KMS-11 (cell line): ENCODE measurements around the gene URB1.

Experiments used
- H2AFZ ChIP-seq: fragments of 200-600 bp; sonication (generic); 2 replicates; pipeline ENCODE4 v1.6.1; 2016; ENCODE audit warnings: antibody characterized with exemption, mixed run types, low read depth
- H3K27ac ChIP-seq: fragments of 200-600 bp; sonication (generic); 2 replicates; pipeline ENCODE4 v1.6.1; 2016; ENCODE audit warnings: mild to moderate bottlenecking, mixed run types
- H3K27me3 ChIP-seq: fragments of 200-600 bp; sonication (generic); 2 replicates; pipeline ENCODE4 v1.6.1; 2017; ENCODE audit warnings: mild to moderate bottlenecking, low read depth, mixed run types, moderate library complexity; ENCODE audit not compliant: insufficient read depth
- H3K36me3 ChIP-seq: fragments of 200-600 bp; sonication (generic); 2 replicates; pipeline ENCODE4 v1.6.1; 2017; ENCODE audit warnings: mild to moderate bottlenecking, mixed run types; ENCODE audit not compliant: insufficient read depth
- H3K4me1 ChIP-seq: fragments of 200-600 bp; sonication (generic); 2 replicates; pipeline ENCODE4 v1.6.1; 2016; ENCODE audit warnings: mild to moderate bottlenecking, low read depth, mixed run types; ENCODE audit not compliant: poor library complexity, severe bottlenecking
- H3K4me2 ChIP-seq: fragments of 200-600 bp; sonication (generic); 2 replicates; pipeline ENCODE4 v1.7.0; 2016; ENCODE audit warnings: mild to moderate bottlenecking, mixed run types
- H3K4me3 ChIP-seq: fragments of 200-600 bp; sonication (generic); IDR thresholded peaks from 2 replicates; pipeline ENCODE4 v1.6.1; 2017; ENCODE audit warnings: low read depth, low read length, mixed read lengths; ENCODE audit not compliant: insufficient read depth
- H3K79me2 ChIP-seq: fragments of 200-600 bp; sonication (generic); 2 replicates; pipeline ENCODE4 v1.6.1; 2016; ENCODE audit warnings: low read depth, mixed run types; ENCODE audit not compliant: insufficient read depth
- H3K9ac ChIP-seq: fragments of 200-600 bp; sonication (generic); 2 replicates; pipeline ENCODE4 v1.6.1; 2016; ENCODE audit warnings: mild to moderate bottlenecking, mixed run types
- H4K20me1 ChIP-seq: fragments of 200-600 bp; sonication (generic); 2 replicates; pipeline ENCODE4 v1.6.1; 2016; ENCODE audit warnings: mild to moderate bottlenecking, mixed run types; ENCODE audit not compliant: insufficient read depth
- TF ChIP-seq, protein P1 (sequence below): fragments of 200-600 bp; sonication (generic); conservative IDR thresholded peaks from 2 replicates; pipeline ENCODE4 v1.6.1; 2017; ENCODE audit warnings: low read depth, mild to moderate bottlenecking, antibody characterized with exemption, low read length, moderate library complexity, mixed read lengths

The URB1 gene

DNA sequence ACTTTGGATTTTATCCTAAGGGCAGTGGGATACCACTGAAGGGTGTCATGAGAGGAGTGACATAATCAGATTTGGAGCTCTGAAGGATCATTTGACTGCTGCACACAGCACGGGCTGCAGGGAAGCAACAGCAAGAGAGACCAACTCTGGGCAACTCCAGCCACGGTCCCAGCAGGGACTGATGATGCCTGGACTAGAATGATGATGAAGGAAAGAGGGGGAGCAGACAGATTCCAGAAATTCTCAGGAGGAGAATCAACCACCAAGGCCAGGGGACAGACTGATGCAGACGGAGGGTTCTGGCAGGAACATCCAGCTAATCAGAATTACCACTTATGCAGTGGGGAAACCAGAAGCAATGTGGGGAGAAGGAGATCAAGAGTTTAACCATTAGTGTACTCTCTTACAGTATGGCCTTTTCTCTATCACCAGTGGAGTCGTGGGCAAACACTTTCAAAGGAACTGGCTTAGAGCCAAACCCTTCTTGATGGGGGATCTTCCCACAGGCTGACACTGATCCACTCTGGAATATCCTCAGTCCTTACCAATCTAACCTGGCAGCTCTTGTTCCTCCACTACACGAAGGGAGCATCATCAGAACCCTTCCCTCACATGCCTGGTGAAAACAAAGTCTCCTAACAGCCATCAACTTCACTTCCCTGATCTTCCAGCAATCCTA lies 3.3 kb downstream of the URB1 start:
- Histone ChIP-seq H3K9ac (no peak overlapping the region), H3K27me3 (no peaks in the 10 kb centered on the region), H3K27ac (no peak overlapping the region), H3K4me1 (peaks cover 41% of the 10 kb centered on the region), H3K4me2 (no peak overlapping the region), H3K36me3 (no peaks in the 10 kb centered on the region; the same call in 1 of the 2 replicates), H3K4me3 (no peak overlapping the region), H2AFZ (no peak overlapping the region), H4K20me1 (peaks cover 33% of the 10 kb centered on the region), H3K79me2 (peaks cover 78% of the 10 kb centered on the region)
- TF ChIP-seq, protein P1, sequence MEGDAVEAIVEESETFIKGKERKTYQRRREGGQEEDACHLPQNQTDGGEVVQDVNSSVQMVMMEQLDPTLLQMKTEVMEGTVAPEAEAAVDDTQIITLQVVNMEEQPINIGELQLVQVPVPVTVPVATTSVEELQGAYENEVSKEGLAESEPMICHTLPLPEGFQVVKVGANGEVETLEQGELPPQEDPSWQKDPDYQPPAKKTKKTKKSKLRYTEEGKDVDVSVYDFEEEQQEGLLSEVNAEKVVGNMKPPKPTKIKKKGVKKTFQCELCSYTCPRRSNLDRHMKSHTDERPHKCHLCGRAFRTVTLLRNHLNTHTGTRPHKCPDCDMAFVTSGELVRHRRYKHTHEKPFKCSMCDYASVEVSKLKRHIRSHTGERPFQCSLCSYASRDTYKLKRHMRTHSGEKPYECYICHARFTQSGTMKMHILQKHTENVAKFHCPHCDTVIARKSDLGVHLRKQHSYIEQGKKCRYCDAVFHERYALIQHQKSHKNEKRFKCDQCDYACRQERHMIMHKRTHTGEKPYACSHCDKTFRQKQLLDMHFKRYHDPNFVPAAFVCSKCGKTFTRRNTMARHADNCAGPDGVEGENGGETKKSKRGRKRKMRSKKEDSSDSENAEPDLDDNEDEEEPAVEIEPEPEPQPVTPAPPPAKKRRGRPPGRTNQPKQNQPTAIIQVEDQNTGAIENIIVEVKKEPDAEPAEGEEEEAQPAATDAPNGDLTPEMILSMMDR = no peak

DNA sequence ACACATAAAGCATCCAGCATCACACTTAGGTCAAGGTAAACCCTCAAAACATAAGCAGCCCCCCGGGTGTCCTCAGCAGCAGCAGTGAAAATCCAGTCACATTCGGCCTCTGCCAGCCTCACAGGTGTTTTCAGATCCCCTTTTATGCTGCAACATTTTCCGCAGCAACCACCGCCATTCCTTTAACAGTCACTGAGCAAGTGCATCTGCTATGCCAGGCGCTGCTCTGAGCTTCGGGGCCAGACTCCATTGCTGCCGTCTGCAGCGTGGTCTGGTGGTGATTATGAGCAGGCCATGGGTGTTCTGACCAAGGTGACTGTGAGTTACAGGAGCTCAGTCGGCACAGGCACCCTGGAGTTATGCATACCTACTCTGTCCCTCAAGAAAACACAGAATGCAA lies 4.5 kb downstream of the URB1 start:
- TF ChIP-seq, protein P1 = no peak
- Histone ChIP-seq H4K20me1 (peaks cover 33% of the 10 kb centered on the region), H3K27me3 (no peaks in the 10 kb centered on the region), H3K4me2 (no peak overlapping the region), H3K27ac (no peak overlapping the region), H3K9ac (no peak overlapping the region), H2AFZ (no peak overlapping the region), H3K4me3 (no peak overlapping the region), H3K36me3 (no peaks in the 10 kb centered on the region; the same call in 1 of the 2 replicates), H3K4me1 (peaks cover 41% of the 10 kb centered on the region), H3K79me2 (peaks cover 78% of the 10 kb centered on the region)

DNA sequence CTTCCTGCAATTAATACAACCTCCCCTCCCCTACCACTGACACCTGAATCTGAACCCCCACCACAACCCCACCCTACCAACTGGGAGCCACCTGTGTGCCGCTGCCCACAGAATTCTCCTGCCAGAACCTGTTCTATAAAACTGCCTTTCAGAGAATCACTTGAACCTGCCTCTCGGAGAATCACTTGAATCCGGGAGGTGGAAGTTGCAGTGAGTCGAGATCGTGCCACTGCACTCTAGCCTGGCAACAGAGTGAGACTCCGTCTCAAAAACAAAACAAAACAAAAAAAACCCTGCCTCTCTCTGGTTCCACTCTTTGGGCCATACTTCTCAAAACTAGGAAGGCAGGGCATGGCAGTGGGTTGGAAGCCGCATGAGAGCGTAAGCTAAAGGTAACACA lies 5.7 kb downstream of the URB1 start:
- Histone ChIP-seq H3K9ac (no peak overlapping the region), H3K4me2 (no peak overlapping the region), H4K20me1 (peaks cover 33% of the 10 kb centered on the region), H2AFZ (no peak overlapping the region), H3K27me3 (no peaks in the 10 kb centered on the region), H3K36me3 (peaks cover 6% of the 10 kb centered on the region; the same call in 1 of the 2 replicates), H3K4me1 (peaks cover 41% of the 10 kb centered on the region), H3K79me2 (peaks cover 72% of the 10 kb centered on the region), H3K4me3 (no peak overlapping the region), H3K27ac (no peak overlapping the region)
- TF ChIP-seq, protein P1 = no peak

DNA sequence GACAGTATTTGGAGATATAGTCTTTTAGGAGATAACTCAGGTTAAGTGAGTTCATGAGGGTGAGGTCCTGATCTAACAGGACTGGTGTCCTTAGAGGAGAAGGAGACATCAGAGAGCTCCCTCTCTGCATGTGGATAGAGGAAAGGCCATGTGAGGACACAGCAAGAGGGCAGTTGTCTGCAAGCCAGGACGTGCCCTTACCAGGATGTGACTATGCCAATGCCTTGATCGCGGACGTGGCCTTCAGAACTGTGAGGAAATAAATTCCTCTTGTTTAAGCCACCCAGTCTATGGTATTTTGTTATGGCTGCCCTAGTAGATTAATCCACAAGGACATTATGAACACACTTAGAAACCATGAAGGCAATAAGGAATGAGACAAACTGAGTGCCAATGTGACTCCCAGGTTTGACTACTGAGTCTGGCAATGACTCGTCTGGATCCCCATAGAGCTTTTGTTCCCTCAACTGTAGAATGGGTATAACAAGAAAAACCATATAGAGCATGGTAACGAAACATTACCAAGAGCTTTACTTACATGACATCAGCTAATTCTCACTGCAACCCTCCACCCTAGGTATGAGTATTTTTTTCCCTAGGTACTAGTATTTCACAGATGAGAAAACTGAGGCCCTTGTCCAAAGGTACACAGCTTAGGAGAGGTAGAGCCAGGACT lies 6.5 kb downstream of the URB1 start:
- peaks cover 63% of the 10 kb centered on the region for H3K79me2 ChIP-seq
- H3K4me1 ChIP-seq = peaks cover 33% of the 10 kb centered on the region
- H3K4me3 ChIP-seq = no peak overlapping the region
- H3K27me3 ChIP-seq = no peaks in the 10 kb centered on the region
- no peak overlapping the region for H2AFZ ChIP-seq
- peaks cover 33% of the 10 kb centered on the region for H4K20me1 ChIP-seq
- no peak overlapping the region for H3K9ac ChIP-seq
- TF ChIP-seq, protein P1 = no peak
- H3K4me2 ChIP-seq = no peak overlapping the region
- H3K27ac ChIP-seq = no peak overlapping the region
- H3K36me3 ChIP-seq = peaks cover 6% of the 10 kb centered on the region; the same call in 1 of the 2 replicates
